PC-9 (cell line): ENCODE measurements around the gene SSR2.

Experiments
- EZH2 ChIP-seq: fragments of 200-600 bp; sonication (generic); IDR thresholded peaks from 2 replicates; pipeline ENCODE4 v1.8.0; 2017; ENCODE audit warnings: antibody characterized with exemption, low read depth
- TF ChIP-seq, protein P1 (sequence below): fragments of 200-600 bp; sonication (generic); conservative IDR thresholded peaks from 2 replicates; pipeline ENCODE4 v1.6.1; 2017; ENCODE audit warnings: mixed run types, antibody characterized with exemption, mild to moderate bottlenecking, moderate library complexity

DNA sequence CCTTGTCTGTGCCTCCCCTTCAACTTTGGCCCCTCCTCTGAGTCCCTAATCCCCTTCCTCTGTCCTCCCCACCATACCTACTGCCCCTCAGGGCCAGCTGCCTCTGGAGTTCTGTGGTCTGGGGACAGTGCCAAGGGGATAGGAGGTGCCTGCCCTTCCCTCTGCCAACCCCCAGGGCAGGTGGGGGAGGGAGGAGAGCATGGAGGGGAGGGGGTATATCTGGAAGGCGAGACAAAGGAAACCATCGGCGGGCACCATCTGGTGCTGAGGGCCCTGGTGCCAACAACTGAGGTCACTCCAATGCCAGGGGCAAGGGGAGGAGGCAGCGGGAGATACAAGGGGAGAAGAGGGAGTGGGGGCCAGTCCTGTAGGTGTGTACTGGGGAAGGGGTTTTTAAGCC is 49.8 kb upstream of the SSR2 start:
- TF ChIP-seq, protein P1, sequence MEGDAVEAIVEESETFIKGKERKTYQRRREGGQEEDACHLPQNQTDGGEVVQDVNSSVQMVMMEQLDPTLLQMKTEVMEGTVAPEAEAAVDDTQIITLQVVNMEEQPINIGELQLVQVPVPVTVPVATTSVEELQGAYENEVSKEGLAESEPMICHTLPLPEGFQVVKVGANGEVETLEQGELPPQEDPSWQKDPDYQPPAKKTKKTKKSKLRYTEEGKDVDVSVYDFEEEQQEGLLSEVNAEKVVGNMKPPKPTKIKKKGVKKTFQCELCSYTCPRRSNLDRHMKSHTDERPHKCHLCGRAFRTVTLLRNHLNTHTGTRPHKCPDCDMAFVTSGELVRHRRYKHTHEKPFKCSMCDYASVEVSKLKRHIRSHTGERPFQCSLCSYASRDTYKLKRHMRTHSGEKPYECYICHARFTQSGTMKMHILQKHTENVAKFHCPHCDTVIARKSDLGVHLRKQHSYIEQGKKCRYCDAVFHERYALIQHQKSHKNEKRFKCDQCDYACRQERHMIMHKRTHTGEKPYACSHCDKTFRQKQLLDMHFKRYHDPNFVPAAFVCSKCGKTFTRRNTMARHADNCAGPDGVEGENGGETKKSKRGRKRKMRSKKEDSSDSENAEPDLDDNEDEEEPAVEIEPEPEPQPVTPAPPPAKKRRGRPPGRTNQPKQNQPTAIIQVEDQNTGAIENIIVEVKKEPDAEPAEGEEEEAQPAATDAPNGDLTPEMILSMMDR = no peak
- TF ChIP-seq EZH2 = no peak
